Activated naive CD4-positive, alpha-beta T cell treated with anti-CD3 and anti-CD28 coated beads, Interleukin-2, amount 10 ng/mL, durations not matched to agents 7 days and 5 days (primary cell): ENCODE data around the gene HLA-DQB2.

ENCODE experiments used
- CTCF ChIA-PET: fragments of 350-600 bp; sonication (Branson Sonifier 250); formaldehyde crosslinking; loops from one replicate; lab custom pipeline; 2021; ENCODE audit warnings: antibody characterized with exemption; lab: Charles Lee
- DNase-seq: peaks from one replicate; pipeline ENCODE4 v3.0.0-alpha.2; 2020
- H3K27ac Mint-ChIP-seq: one replicate; pipeline ENCODE4 v1.8.0; 2021; ENCODE audit warnings: mild to moderate bottlenecking, moderate library complexity, mixed read lengths
- H3K27me3 Mint-ChIP-seq: one replicate; pipeline ENCODE4 v1.8.0; 2021; ENCODE audit warnings: mild to moderate bottlenecking, mixed read lengths
- H3K36me3 Mint-ChIP-seq: one replicate; pipeline ENCODE4 v1.8.0; 2021; ENCODE audit warnings: mixed read lengths
- H3K4me1 Mint-ChIP-seq: one replicate; pipeline ENCODE4 v1.8.0; 2021; ENCODE audit warnings: mixed read lengths
- H3K4me3 Mint-ChIP-seq: one replicate; pipeline ENCODE4 v1.8.0; 2021; ENCODE audit warnings: mild to moderate bottlenecking, moderate library complexity, mixed read lengths
- H3K9me3 Mint-ChIP-seq: one replicate; pipeline ENCODE4 v1.8.0; 2021; ENCODE audit warnings: mixed read lengths

Gene HLA-DQB2

GRCh38 chr6:32716396-32716795 is 46.9 kb downstream of the HLA-DQB2 start:
- Mint-ChIP-seq H3K27me3 (peaks cover 35% of the 10 kb centered on the region), H3K4me3 (no peak overlapping the region), H3K36me3 (no peaks in the 10 kb centered on the region), H3K9me3 (no peaks in the 10 kb centered on the region), H3K27ac (no peak overlapping the region), H3K4me1 (no peaks in the 10 kb centered on the region)
- CTCF ChIA-PET = interaction anchor here (1.1 kb wide), 1 partner anchor 16 kb away, joined by 4 read pairs; no protein-coding TSS in a partner anchor
- no peak for DNase-seq

GRCh38 chr6:32713241-32713640 is 50.1 kb downstream of the HLA-DQB2 start:
- CTCF ChIA-PET = interaction anchor here (1.5 kb wide), 1 partner anchor 155 kb away, joined by 4 read pairs; no protein-coding TSS in a partner anchor
- Mint-ChIP-seq H3K36me3 (no peaks in the 10 kb centered on the region), H3K4me1 (no peaks in the 10 kb centered on the region), H3K27ac (no peak overlapping the region), H3K4me3 (no peak overlapping the region), H3K9me3 (no peaks in the 10 kb centered on the region), H3K27me3 (peaks cover 21% of the 10 kb centered on the region)
- DNase-seq = no peak

GRCh38 chr6:32709625-32710024 is 53.7 kb downstream of the HLA-DQB2 start:
- Mint-ChIP-seq H3K4me1 (no peaks in the 10 kb centered on the region), H3K27ac (no peak overlapping the region), H3K9me3 (no peaks in the 10 kb centered on the region), H3K36me3 (no peaks in the 10 kb centered on the region), H3K4me3 (no peak overlapping the region), H3K27me3 (peaks cover 12% of the 10 kb centered on the region)
- DNase-seq = no peak
- CTCF ChIA-PET = no interaction called here
